Measurements from ENCODE around the gene SMARCC1.

SMARCC1 gene

DNA sequence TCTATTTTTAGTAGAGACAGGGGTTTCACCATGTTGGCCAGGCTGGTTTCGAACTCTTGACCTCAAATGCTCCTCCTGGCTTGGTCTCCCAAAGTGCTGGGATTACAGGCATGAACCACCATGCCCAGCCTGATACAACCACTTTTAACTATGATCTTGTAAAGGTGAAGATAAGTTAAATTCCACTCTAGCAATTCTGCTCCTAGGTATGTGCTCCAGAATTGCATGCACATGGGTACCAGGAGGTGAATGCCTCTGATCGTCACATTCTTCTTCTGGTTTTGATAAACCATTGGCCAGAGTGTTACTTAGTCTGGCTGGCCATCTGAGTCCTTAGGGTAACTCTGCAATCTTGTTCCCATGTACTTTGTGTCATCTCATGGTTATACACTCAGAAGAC, 225.3 kb downstream of the SMARCC1 start:
- TF ChIP-seq, protein P1, sequence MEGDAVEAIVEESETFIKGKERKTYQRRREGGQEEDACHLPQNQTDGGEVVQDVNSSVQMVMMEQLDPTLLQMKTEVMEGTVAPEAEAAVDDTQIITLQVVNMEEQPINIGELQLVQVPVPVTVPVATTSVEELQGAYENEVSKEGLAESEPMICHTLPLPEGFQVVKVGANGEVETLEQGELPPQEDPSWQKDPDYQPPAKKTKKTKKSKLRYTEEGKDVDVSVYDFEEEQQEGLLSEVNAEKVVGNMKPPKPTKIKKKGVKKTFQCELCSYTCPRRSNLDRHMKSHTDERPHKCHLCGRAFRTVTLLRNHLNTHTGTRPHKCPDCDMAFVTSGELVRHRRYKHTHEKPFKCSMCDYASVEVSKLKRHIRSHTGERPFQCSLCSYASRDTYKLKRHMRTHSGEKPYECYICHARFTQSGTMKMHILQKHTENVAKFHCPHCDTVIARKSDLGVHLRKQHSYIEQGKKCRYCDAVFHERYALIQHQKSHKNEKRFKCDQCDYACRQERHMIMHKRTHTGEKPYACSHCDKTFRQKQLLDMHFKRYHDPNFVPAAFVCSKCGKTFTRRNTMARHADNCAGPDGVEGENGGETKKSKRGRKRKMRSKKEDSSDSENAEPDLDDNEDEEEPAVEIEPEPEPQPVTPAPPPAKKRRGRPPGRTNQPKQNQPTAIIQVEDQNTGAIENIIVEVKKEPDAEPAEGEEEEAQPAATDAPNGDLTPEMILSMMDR (conservative IDR thresholded peaks at IDR 0.05) = no peak
- H3K27ac ChIP-seq = no peak overlapping the region

DNA sequence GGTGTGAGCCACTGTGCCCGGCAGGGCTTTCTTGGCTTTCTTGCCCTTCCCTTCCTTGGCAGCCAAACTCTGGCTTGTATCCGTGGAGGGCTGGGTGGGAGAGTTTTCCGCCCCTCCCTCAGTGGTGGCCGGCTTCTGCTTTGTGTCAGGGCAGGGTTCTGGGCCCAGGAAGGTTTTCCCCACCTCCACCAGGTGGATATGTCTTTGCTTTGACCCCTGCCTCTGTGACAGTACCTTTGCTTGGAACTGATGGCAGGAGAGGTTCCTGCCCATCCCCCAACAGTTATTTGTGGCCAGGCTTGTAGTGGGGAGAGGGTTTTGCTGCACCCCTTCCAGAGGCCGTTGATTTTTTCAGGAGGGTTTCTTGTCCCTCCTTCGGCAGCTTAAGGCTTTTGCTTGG, 227.4 kb downstream of the SMARCC1 start:
- no peak overlapping the region for H3K27ac ChIP-seq
- TF ChIP-seq, protein P1 (conservative IDR thresholded peaks at IDR 0.05) = no peak

- TF ChIP-seq, protein P1 (conservative IDR thresholded peaks at IDR 0.05) = no peak
- no peak overlapping the region for H3K27ac ChIP-seq
These were observed 228.3 kb downstream of the SMARCC1 start for GRCh38 chr3:47553407-47553806.

GRCh38 chr3:47542471-47543173, 239.1 kb downstream of the SMARCC1 start:
- TF ChIP-seq, protein P1 (conservative IDR thresholded peaks at IDR 0.05) = no peak
- H3K27ac ChIP-seq = no peak overlapping the region

GRCh38 chr3:47541583-47542108, 240.0 kb downstream of the SMARCC1 start:
- TF ChIP-seq, protein P1 (conservative IDR thresholded peaks at IDR 0.05) = no peak
- H3K27ac ChIP-seq = no peak overlapping the region

GRCh38 chr3:47540281-47540680, 241.4 kb downstream of the SMARCC1 start:
- H3K27ac ChIP-seq = no peak overlapping the region
- TF ChIP-seq, protein P1 (conservative IDR thresholded peaks at IDR 0.05) = no peak

GRCh38 chr3:47536967-47537366, 244.7 kb downstream of the SMARCC1 start:
- TF ChIP-seq, protein P1 (conservative IDR thresholded peaks at IDR 0.05) = no peak
- H3K27ac ChIP-seq = no peak overlapping the region

Measured in VCaP (cell line).